SU-DHL-6 (cell line): ENCODE data around the gene GNPTG.

Experiments used
- CTCF ChIP-seq: fragments of 200-600 bp; sonication (generic); IDR thresholded peaks from one replicate; pipeline ENCODE4 v1.5.1; 2017; ENCODE audit warnings: antibody characterized with exemption, mild to moderate bottlenecking, low read length, moderate library complexity; ENCODE audit not compliant: insufficient read depth, poor library complexity, severe bottlenecking
- EZH2phosphoT487 ChIP-seq: fragments of 200-600 bp; sonication (generic), shearing (Covaris generic); conservative IDR thresholded peaks from 2 replicates; pipeline ENCODE4 v1.6.1; 2018; ENCODE audit warnings: mild to moderate bottlenecking, antibody characterized with exemption, low read length, moderate library complexity, mixed read lengths

GRCh38 chr16:1343428-1344242 is 8.1 kb upstream of the GNPTG start:
- no peak for TF ChIP-seq CTCF
- no peak for TF ChIP-seq EZH2phosphoT487
